ENCODE measurements around the gene SPNS3.

GRCh38 chr17:4417129-4417667, 16.5 kb upstream of the SPNS3 start:
- TF ChIP-seq CTCF (IDR thresholded peaks at IDR 0.05; ENCODE audit: low read length): no peak
- no peak for TF ChIP-seq EZH2 (IDR thresholded peaks at IDR 0.05; ENCODE audit: borderline replicate concordance, low read length)

Measured in OCI-LY1 (cell line).